H7 (cell line): ENCODE measurements around the gene DSG2. TPM values are rescaled to one million over a fixed set of nuclear protein-coding genes. Genes with fewer than 3 reads are reported as not detected.

ENCODE experiments used
- DNase-seq: peaks from one replicate; pipeline ENCODE4 v3.0.0; 2012
- H3K27me3 ChIP-seq: 2 replicates; pipeline ENCODE4 v1.6.0; 2011; ENCODE audit warnings: mild to moderate bottlenecking, low read length; ENCODE audit not compliant: control insufficient read depth, insufficient read depth
- H3K36me3 ChIP-seq: replicated peaks from 2 replicates; pipeline ENCODE4 v1.5.1; 2011; ENCODE audit warnings: low read length; ENCODE audit not compliant: control insufficient read depth, insufficient read depth
- H3K4me3 ChIP-seq: 2 replicates; pipeline ENCODE4 v1.5.1; 2011; ENCODE audit warnings: low read depth, mild to moderate bottlenecking, control low read depth, low read length, moderate library complexity; ENCODE audit not compliant: insufficient read depth
- total RNA-seq: library from RNA; depleted of rRNA; stranded (reverse); fragments of >200 nt; shearing (Covaris generic); gene quantifications from 2 replicates; pipeline ENCODE4 v1.2.3, GENCODE V29; 2014

DSG2 gene
- total RNA-seq, 1 experiment from 2014 or later, result 51.7 TPM

DNA sequence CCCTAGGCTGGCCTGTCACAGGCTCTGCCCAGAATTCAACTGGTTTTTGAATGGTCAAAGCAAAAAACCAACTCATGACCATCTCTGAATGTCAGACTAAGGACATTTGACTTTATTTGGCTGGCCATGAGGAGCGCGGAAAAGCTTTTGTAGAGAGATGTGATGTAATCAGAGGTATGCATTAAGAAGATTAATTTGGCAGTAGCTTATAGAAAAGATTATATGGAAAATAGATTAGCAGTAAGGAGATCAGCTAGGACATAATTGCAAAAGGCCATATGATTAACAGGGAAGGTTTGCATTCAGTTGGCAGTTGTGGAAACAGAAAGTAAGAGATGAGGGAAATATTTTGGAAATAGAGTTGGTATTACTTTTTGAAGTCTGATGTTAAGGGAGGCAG lies 81.4 kb downstream of the DSG2 start:
- no peak overlapping the region for H3K4me3 ChIP-seq
- DNase-seq, result no peak
- no peaks in the 10 kb centered on the region for H3K27me3 ChIP-seq

DNA sequence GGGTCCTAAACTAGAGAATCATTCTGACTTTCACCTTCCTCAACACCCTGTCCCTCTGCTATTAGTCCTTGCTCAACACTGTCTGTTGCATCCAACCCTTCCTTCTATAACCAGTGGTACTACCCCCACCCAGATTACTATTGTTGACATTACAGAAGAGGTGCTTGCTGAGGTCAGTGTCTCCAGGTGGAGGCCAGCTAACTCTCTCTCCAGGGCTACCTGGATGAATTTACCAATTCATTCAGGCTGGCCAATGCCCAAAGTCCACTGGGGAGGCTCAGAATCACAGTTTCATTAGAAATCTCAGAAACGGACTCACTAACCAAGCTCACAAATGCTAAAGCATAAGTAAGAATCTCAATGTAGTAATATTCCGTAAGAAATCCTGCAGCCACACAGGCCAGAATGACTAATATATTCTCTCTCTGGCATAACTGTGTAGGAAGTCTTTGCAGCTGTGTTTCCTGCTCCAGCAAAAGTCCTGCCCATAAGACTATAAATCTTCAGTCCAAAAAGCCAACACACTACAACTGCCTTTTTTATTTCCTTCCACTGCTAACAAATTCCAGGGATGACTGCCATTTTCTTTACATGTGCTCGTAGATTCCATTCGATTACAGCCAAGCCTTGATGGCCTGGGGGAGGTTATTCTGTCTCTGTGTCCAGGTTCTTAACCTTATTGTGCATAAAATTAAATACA lies 83.7 kb downstream of the DSG2 start:
- Histone ChIP-seq H3K4me3 (no peak overlapping the region), H3K27me3 (no peaks in the 10 kb centered on the region), H3K36me3 (no peaks in the 10 kb centered on the region)
- no peak for DNase-seq

More for the DNA sequence above, 81.4 kb downstream of the DSG2 start:
- no peaks in the 10 kb centered on the region for H3K36me3 ChIP-seq

DNA sequence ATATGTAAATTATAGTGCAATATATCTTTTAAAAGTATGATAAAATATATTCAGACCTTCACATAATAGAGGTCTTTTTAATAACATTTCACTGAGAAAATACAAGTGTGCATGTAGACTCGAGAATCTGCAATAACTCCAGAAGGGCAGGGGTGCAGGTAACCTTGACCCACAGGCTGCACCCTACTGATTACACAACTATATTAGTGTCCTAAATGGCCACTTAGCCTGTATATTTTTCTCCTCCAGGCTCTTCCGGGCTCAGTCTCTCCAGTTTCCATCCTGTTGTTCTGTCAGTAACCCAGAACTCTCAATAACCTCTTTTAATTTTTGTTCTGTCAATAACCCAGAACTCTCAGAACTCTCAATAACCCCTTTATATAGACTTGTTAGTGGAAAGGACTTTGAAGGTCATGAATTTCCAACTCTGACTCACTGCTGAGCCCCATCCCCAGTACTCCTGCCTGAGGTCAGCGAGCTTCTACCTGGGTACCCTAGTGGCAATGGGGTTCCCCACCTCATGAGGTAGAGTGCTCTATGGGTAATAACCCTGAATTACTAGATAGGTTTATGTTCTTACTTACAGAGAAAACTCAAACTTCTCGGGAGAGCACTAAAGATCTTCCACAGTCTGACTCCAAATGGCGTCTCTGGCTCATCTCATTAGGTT lies 85.3 kb downstream of the DSG2 start:
- no peaks in the 10 kb centered on the region for H3K27me3 ChIP-seq
- no peaks in the 10 kb centered on the region for H3K36me3 ChIP-seq
- no peak overlapping the region for H3K4me3 ChIP-seq
- no peak for DNase-seq

DNA sequence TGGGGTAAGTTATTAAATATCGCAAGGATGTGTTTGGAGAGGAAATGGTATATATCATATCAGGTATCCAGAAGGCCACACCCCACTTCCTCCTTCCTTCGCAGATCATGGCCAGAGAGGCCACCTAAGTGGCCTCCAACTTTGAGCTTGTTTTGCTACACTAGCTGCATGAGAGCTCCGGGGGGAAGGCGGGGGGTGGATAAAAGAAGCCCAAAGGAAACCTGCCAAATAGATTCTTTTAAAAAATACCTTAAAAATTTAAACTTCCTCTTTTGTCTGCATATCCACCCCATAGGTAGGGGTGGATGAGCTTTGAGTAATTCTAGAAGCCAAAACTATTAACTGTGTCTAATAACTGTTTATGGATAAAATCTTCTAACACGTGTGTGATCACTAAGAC lies 88.0 kb downstream of the DSG2 start:
- no peaks in the 10 kb centered on the region for H3K36me3 ChIP-seq
- H3K27me3 ChIP-seq, result no peaks in the 10 kb centered on the region
- no peak overlapping the region for H3K4me3 ChIP-seq
- no peak for DNase-seq

DNA sequence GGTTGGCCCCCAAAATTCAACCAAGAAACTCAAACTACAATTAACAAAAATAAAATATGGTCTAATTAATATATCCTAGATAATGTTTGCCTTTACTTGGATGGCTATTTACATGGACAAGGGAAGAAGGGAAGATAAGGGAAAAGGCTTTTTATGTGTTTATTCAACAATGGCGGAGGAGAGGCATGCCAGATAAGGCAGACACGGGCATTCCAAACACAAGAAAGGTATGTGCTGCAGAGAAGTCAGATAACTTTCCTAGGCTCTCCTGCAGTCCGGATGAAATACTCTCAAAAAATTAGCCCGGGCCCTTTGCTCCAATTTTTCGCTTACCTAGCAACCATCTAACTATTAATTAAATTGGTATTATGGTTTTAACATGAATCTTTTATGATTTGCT lies 88.6 kb downstream of the DSG2 start:
- Histone ChIP-seq H3K4me3 (no peak overlapping the region), H3K36me3 (no peaks in the 10 kb centered on the region), H3K27me3 (no peaks in the 10 kb centered on the region)
- no peak for DNase-seq

DNA sequence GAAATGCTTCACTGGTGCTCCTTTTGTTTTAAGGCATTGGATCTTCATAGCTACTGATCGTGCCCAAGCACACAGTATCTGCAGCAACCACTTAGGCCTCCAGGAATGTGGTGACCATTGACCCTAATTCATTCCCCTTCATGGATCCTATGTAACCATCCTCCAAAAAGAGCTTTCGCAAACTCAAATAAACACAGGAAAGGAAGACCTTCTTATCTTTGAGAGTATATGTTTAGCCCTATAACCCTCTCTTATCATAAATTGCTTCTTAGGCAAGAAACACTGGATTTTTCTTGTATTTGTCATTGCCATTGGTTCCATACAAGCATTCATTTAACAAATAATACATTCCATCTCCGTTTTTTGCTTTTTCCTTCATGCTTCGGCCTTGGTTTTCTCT lies 89.6 kb downstream of the DSG2 start:
- no peaks in the 10 kb centered on the region for H3K27me3 ChIP-seq
- no peak for DNase-seq
- H3K4me3 ChIP-seq, result no peak overlapping the region
- H3K36me3 ChIP-seq, result no peaks in the 10 kb centered on the region

DNA sequence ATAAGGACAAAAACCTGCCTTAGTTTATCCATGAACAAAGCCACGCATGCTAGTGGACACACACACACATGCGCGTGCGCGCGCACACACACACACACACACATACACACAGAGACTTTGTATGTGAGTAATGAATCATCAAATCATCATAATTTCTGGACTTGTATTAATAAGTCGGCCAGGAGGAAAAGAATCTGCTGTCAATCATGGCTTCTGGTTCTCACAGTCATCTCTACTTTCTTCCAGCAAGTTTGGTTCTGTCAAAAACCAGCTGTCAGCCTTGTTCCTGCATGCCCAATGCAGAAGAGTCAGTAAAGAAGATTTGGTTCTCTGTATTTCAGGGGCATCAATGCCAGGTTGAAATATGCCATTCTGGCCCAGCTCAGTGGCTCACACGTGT lies 92.6 kb downstream of the DSG2 start:
- H3K36me3 ChIP-seq, result no peaks in the 10 kb centered on the region
- no peaks in the 10 kb centered on the region for H3K27me3 ChIP-seq
- no peak overlapping the region for H3K4me3 ChIP-seq
- DNase-seq, result no peak

DNA sequence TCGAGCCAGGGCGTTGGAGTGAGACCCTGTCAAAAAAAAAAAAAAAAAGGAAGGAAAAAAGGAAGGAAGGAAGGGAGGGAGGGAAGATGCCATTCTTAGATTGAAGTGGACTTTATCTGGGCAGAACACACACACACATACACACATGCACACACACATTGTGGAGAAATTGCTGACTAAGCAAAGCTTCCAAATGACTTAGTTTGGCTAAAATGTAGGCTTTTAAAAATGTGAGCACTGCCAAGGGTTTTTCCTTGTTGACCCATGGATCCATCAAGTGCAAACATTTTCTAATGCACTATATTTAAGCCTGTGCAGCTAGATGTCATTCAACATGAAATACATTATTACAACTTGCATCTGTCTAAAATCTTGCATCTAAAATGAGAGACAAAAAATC lies 93.1 kb downstream of the DSG2 start:
- Histone ChIP-seq H3K36me3 (no peaks in the 10 kb centered on the region), H3K27me3 (no peaks in the 10 kb centered on the region), H3K4me3 (no peak overlapping the region)
- DNase-seq, result no peak

DNA sequence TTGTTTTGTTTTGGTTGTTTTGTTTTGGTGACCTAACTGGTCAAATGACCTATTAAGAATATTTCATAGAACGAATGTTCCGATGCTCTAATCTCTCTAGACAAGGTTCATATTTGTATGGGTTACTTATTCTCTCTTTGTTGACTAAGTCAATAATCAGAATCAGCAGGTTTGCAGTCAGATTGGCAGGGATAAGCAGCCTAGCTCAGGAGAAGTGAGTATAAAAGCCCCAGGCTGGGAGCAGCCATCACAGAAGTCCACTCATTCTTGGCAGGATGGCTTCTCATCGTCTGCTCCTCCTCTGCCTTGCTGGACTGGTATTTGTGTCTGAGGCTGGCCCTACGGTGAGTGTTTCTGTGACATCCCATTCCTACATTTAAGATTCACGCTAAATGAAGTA lies 93.7 kb downstream of the DSG2 start, which contains the start of gene TTR:
Gene TTR (plus strand): TSS at position 250 of the 400 bp plus-strand sequence. CDS start 26 bp downstream, at position 276.
- Histone ChIP-seq H3K36me3 (no peaks in the 10 kb centered on the region), H3K4me3 (no peak within 1 kb of the TSS), H3K27me3 (no peaks in the 10 kb centered on the region)
- no peak for DNase-seq

DNA sequence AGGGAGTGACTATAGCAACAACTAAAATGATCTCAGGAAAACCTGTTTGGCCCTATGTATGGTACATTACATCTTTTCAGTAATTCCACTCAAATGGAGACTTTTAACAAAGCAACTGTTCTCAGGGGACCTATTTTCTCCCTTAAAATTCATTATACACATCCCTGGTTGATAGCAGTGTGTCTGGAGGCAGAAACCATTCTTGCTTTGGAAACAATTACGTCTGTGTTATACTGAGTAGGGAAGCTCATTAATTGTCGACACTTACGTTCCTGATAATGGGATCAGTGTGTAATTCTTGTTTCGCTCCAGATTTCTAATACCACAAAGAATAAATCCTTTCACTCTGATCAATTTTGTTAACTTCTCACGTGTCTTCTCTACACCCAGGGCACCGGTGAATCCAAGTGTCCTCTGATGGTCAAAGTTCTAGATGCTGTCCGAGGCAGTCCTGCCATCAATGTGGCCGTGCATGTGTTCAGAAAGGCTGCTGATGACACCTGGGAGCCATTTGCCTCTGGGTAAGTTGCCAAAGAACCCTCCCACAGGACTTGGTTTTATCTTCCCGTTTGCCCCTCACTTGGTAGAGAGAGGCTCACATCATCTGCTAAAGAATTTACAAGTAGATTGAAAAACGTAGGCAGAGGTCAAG lies 94.7 kb downstream of the DSG2 start:
- H3K4me3 ChIP-seq, result no peak overlapping the region
- no peaks in the 10 kb centered on the region for H3K36me3 ChIP-seq
- no peak for DNase-seq
- no peaks in the 10 kb centered on the region for H3K27me3 ChIP-seq

DNA sequence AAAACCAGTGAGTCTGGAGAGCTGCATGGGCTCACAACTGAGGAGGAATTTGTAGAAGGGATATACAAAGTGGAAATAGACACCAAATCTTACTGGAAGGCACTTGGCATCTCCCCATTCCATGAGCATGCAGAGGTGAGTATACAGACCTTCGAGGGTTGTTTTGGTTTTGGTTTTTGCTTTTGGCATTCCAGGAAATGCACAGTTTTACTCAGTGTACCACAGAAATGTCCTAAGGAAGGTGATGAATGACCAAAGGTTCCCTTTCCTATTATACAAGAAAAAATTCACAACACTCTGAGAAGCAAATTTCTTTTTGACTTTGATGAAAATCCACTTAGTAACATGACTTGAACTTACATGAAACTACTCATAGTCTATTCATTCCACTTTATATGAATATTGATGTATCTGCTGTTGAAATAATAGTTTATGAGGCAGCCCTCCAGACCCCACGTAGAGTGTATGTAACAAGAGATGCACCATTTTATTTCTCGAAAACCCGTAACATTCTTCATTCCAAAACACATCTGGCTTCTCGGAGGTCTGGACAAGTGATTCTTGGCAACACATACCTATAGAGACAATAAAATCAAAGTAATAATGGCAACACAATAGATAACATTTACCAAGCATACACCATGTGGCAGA lies 97.3 kb downstream of the DSG2 start:
- Histone ChIP-seq H3K4me3 (no peak overlapping the region), H3K36me3 (no peaks in the 10 kb centered on the region), H3K27me3 (no peaks in the 10 kb centered on the region)
- DNase-seq, result no peak

DNA sequence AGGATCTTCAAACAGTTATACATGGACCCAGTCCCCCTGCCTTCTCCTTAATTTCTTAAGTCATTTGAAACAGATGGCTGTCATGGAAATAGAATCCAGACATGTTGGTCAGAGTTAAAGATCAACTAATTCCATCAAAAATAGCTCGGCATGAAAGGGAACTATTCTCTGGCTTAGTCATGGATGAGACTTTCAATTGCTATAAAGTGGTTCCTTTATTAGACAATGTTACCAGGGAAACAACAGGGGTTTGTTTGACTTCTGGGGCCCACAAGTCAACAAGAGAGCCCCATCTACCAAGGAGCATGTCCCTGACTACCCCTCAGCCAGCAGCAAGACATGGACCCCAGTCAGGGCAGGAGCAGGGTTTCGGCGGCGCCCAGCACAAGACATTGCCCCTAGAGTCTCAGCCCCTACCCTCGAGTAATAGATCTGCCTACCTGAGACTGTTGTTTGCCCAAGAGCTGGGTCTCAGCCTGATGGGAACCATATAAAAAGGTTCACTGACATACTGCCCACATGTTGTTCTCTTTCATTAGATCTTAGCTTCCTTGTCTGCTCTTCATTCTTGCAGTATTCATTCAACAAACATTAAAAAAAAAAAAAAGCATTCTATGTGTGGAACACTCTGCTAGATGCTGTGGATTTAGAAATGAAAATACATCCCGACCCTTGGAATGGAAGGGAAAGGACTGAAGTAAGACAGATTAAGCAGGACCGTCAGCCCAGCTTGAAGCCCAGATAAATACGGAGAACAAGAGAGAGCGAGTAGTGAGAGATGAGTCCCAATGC lies 98.3 kb downstream of the DSG2 start:
- no peak overlapping the region for H3K4me3 ChIP-seq
- no peaks in the 10 kb centered on the region for H3K27me3 ChIP-seq
- H3K36me3 ChIP-seq, result no peaks in the 10 kb centered on the region
- DNase-seq, result no peak

DNA sequence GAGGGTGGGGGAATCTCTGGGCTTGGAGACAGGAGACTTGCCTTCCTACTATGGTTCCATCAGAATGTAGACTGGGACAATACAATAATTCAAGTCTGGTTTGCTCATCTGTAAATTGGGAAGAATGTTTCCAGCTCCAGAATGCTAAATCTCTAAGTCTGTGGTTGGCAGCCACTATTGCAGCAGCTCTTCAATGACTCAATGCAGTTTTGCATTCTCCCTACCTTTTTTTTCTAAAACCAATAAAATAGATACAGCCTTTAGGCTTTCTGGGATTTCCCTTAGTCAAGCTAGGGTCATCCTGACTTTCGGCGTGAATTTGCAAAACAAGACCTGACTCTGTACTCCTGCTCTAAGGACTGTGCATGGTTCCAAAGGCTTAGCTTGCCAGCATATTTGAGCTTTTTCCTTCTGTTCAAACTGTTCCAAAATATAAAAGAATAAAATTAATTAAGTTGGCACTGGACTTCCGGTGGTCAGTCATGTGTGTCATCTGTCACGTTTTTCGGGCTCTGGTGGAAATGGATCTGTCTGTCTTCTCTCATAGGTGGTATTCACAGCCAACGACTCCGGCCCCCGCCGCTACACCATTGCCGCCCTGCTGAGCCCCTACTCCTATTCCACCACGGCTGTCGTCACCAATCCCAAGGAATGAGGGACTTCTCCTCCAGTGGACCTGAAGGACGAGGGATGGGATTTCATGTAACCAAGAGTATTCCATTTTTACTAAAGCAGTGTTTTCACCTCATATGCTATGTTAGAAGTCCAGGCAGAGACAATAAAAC lies 100.2 kb downstream of the DSG2 start:
- no peak overlapping the region for H3K4me3 ChIP-seq
- H3K27me3 ChIP-seq, result no peaks in the 10 kb centered on the region
- no peaks in the 10 kb centered on the region for H3K36me3 ChIP-seq
- DNase-seq, result no peak
